ENCODE measurements around the gene RGS5. TPM values are rescaled to one million over a fixed set of nuclear protein-coding genes. Genes with fewer than 3 reads are reported as not detected.

RGS5 gene
- total RNA-seq, 1 experiment from 2014 or later: 4.7 TPM

DNA sequence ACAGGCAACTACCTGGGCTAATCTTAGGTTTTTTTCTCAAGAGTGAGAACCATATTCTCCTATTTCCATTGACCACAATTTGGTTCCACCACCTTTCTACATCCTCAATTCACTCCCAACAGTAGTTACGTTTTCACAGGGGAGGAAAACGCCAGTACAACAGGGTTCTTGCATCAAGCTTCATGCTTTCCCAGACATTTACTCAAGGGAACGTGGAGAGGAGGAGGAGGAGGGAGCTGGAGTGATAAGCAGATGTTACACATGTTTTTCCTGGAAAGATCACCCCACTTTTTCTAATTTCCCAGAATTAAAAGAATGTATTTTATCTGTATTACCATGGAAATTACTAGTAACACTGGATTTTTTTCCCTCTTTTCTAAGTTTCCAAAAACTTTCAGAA is 58.3 kb downstream of the RGS5 start:
- Histone ChIP-seq H3K36me3 (ENCODE audit: insufficient read depth, low read length, poor library complexity, severe bottlenecking) (no peaks in the 10 kb centered on the region), H3K27ac (ENCODE audit: low read depth, low read length, poor library complexity, severe bottlenecking) (no peak overlapping the region), H3K4me3 (ENCODE audit: low read depth, low read length, poor library complexity, severe bottlenecking) (no peak overlapping the region), H3K27me3 (replicated peaks; ENCODE audit: insufficient read depth, low read depth, low read length, poor library complexity) (no peaks in the 10 kb centered on the region), H3K9me3 (ENCODE audit: low read depth, low read length, poor library complexity, severe bottlenecking) (no peaks in the 10 kb centered on the region), H3K4me1 (ENCODE audit: insufficient read depth, low read length, poor library complexity, severe bottlenecking) (peaks cover 22% of the 10 kb centered on the region)
- no TSS peak for BruUV-seq (replicated peaks)
- TF ChIP-seq, protein P1, sequence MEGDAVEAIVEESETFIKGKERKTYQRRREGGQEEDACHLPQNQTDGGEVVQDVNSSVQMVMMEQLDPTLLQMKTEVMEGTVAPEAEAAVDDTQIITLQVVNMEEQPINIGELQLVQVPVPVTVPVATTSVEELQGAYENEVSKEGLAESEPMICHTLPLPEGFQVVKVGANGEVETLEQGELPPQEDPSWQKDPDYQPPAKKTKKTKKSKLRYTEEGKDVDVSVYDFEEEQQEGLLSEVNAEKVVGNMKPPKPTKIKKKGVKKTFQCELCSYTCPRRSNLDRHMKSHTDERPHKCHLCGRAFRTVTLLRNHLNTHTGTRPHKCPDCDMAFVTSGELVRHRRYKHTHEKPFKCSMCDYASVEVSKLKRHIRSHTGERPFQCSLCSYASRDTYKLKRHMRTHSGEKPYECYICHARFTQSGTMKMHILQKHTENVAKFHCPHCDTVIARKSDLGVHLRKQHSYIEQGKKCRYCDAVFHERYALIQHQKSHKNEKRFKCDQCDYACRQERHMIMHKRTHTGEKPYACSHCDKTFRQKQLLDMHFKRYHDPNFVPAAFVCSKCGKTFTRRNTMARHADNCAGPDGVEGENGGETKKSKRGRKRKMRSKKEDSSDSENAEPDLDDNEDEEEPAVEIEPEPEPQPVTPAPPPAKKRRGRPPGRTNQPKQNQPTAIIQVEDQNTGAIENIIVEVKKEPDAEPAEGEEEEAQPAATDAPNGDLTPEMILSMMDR (conservative IDR thresholded peaks at IDR 0.05; ENCODE audit: low read depth, low read length): no peak
- ChIA-PET POLR2A (ENCODE audit: low non-redundant PET) (no interaction called here), CTCF (no interaction called here)
- intact Hi-C loops (cut with micrococcal nuclease; ENCODE audit: unreplicated experiment): no loop called here
- no peak for DNase-seq (ENCODE audit: low spot score)

DNA sequence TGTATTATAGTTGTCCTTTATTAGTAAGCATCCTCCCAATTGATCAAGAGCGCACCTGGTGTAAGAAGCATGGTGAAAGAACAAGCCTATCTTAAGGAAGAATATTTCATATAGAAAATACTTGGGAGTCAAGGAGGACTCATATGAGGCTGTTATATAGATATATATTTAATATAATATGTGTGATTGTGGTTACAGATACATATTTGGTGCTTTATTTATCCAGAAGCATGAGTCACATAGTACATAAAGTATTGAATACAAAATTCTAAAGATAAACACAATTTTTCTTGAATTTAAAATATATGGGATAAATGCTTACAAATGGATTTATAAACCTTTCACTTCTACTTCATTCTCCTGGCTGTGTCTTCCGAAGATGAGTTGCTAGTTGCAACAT is 60.6 kb downstream of the RGS5 start:
- Histone ChIP-seq H3K4me1 (ENCODE audit: insufficient read depth, low read length, poor library complexity, severe bottlenecking) (peaks cover 4% of the 10 kb centered on the region), H3K4me3 (ENCODE audit: low read depth, low read length, poor library complexity, severe bottlenecking) (no peak overlapping the region), H3K27ac (ENCODE audit: low read depth, low read length, poor library complexity, severe bottlenecking) (no peak overlapping the region), H3K9me3 (ENCODE audit: low read depth, low read length, poor library complexity, severe bottlenecking) (no peaks in the 10 kb centered on the region), H3K36me3 (ENCODE audit: insufficient read depth, low read length, poor library complexity, severe bottlenecking) (no peaks in the 10 kb centered on the region), H3K27me3 (replicated peaks; ENCODE audit: insufficient read depth, low read depth, low read length, poor library complexity) (no peaks in the 10 kb centered on the region)
- no TSS peak for BruUV-seq (replicated peaks)
- intact Hi-C loops (cut with micrococcal nuclease; ENCODE audit: unreplicated experiment): no loop called here
- TF ChIP-seq EZH2 (IDR thresholded peaks at IDR 0.05; ENCODE audit: borderline replicate concordance, low read depth, low read length, poor library complexity, severe bottlenecking): no peak
- TF ChIP-seq, protein P1 (conservative IDR thresholded peaks at IDR 0.05; ENCODE audit: low read depth, low read length): no peak
- CTCF ChIA-PET: no interaction called here
- POLR2A ChIA-PET (ENCODE audit: low non-redundant PET): no interaction called here
- DNase-seq (ENCODE audit: low spot score): no peak

DNA sequence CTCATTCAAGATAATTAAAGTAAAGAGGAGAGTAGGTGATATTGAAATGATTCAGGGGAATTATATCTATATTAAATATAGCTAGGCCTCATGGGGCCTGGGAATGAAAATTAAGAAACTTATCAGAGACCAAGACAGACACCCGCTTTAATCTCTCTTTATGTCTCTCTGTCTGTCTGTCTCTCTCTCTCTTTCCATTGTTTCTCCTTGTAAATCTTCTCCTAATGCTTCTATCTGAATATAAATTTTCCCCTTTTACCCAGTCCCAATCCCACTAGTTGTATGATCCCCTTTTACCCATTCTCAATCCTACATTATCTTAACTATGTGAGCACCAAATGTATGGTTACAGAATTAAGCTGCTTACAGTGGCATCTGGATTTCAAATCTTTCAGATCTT is 61.2 kb downstream of the RGS5 start:
- BruUV-seq (replicated peaks): no TSS peak
- intact Hi-C loops (cut with micrococcal nuclease; ENCODE audit: unreplicated experiment): no loop called here
- H3K36me3 ChIP-seq (ENCODE audit: insufficient read depth, low read length, poor library complexity, severe bottlenecking): no peaks in the 10 kb centered on the region

More for the DNA sequence above, 61.2 kb downstream of the RGS5 start:
- no peak for DNase-seq (ENCODE audit: low spot score)
- Histone ChIP-seq H3K4me3 (ENCODE audit: low read depth, low read length, poor library complexity, severe bottlenecking) (no peak overlapping the region), H3K9me3 (ENCODE audit: low read depth, low read length, poor library complexity, severe bottlenecking) (no peaks in the 10 kb centered on the region), H3K27ac (ENCODE audit: low read depth, low read length, poor library complexity, severe bottlenecking) (no peak overlapping the region), H3K27me3 (replicated peaks; ENCODE audit: insufficient read depth, low read depth, low read length, poor library complexity) (no peaks in the 10 kb centered on the region), H3K4me1 (ENCODE audit: insufficient read depth, low read length, poor library complexity, severe bottlenecking) (no peaks in the 10 kb centered on the region)
- no peak for TF ChIP-seq EZH2 (IDR thresholded peaks at IDR 0.05; ENCODE audit: borderline replicate concordance, low read depth, low read length, poor library complexity, severe bottlenecking)
- TF ChIP-seq, protein P1 (conservative IDR thresholded peaks at IDR 0.05; ENCODE audit: low read depth, low read length): no peak
- ChIA-PET CTCF (no interaction called here), POLR2A (ENCODE audit: low non-redundant PET) (no interaction called here)
